Endothelial cell (in vitro differentiated cells): ENCODE results near the gene ST6GAL1. TPM values are rescaled to one million over a fixed set of nuclear protein-coding genes. Genes with fewer than 3 reads are reported as not detected.

Experiments
- DNase-seq: peaks from one replicate; pipeline ENCODE4 v3.0.0; 2021; ENCODE audit warnings: low spot score
- H3K27ac Mint-ChIP-seq: one replicate; pipeline ENCODE4 v1.8.0; 2021; ENCODE audit warnings: mixed read lengths, inconsistent platforms; ENCODE audit not compliant: unreplicated experiment
- H3K27me3 Mint-ChIP-seq: one replicate; pipeline ENCODE4 v1.8.0; 2021; ENCODE audit warnings: mild to moderate bottlenecking, moderate library complexity, mixed read lengths, inconsistent platforms; ENCODE audit not compliant: unreplicated experiment
- H3K36me3 Mint-ChIP-seq: one replicate; pipeline ENCODE4 v1.8.0; 2021; ENCODE audit warnings: mild to moderate bottlenecking, low read depth, mixed read lengths, inconsistent platforms; ENCODE audit not compliant: unreplicated experiment
- H3K4me1 Mint-ChIP-seq: one replicate; pipeline ENCODE4 v1.8.0; 2021; ENCODE audit warnings: mild to moderate bottlenecking, mixed read lengths, inconsistent platforms; ENCODE audit not compliant: unreplicated experiment
- H3K4me3 Mint-ChIP-seq: one replicate; pipeline ENCODE4 v1.8.0; 2021; ENCODE audit warnings: mild to moderate bottlenecking, mixed read lengths, inconsistent platforms; ENCODE audit not compliant: unreplicated experiment
- H3K9me3 Mint-ChIP-seq: one replicate; pipeline ENCODE4 v1.8.0; 2021; ENCODE audit warnings: mixed read lengths, inconsistent platforms; ENCODE audit not compliant: unreplicated experiment
- total RNA-seq: library from RNA; stranded (reverse); fragmentation: NEBNext Ultra II Directional; extraction: Animal tissue kit (Norgen Biotek cat#: 25700); gene quantifications from one replicate; pipeline ENCODE4 v1.2.1, GENCODE V29; 2021; ENCODE audit not compliant: unreplicated experiment
- TF ChIP-seq, protein P1 (sequence below): fragments of 200-600 bp; sonication (generic); IDR thresholded peaks from one replicate; pipeline ENCODE4 v1.5.0; 2021; ENCODE audit warnings: antibody characterized with exemption; ENCODE audit not compliant: unreplicated experiment

ST6GAL1 gene
- total RNA-seq, 1 donor from 2014 or later = 82.4 TPM

DNA sequence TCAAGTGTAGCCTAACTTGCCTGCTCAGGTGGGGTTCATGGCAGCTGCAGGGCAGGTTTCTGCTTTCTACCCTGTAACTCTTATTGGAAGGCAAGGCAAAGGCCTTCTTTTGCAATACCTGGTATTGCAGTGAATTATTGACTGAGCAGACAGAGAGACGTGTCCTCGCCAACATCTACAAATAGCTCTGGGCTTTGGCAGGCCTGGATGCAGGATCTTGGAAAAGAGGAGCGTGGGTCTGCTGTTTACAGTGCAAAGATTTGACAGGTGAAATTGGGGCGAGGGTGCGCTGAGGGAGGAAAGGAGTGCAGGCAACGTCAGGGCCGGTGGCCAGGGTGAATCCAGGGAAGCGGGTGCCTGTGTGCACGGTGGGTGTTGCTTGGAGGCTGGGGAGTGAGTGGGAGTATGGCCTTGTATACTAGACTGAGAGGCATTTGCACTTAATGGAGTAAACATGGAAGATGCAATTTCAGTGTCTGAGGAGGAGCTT, 44.5 kb downstream of the ST6GAL1 start:
- H3K36me3 Mint-ChIP-seq = peaks cover 41% of the 10 kb centered on the region

DNA sequence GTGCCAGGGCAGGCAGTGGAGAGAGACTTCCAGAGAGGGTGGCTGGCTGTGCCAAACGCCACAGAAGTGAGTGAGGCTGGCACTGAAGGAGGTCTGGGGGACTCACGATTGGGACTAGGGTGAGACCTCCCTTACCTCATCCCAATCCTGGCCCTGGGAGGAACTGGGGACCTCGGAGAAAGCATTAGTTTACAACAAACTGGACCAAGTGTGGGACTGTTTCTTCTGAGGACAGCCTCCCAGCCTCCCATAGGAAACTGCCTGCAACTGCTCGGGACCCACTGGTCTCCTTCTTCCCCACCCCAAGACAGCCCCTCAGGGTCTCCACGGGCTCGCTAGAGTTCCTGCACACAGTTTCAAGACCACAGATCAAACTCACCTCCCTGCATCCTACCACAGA, 45.4 kb downstream of the ST6GAL1 start:
- Mint-ChIP-seq H3K27me3 (peaks cover 3% of the 10 kb centered on the region), H3K27ac (no peak overlapping the region), H3K9me3 (no peaks in the 10 kb centered on the region), H3K4me3 (no peak overlapping the region), H3K36me3 (peaks cover 42% of the 10 kb centered on the region), H3K4me1 (peaks cover 15% of the 10 kb centered on the region)
- TF ChIP-seq, protein P1, sequence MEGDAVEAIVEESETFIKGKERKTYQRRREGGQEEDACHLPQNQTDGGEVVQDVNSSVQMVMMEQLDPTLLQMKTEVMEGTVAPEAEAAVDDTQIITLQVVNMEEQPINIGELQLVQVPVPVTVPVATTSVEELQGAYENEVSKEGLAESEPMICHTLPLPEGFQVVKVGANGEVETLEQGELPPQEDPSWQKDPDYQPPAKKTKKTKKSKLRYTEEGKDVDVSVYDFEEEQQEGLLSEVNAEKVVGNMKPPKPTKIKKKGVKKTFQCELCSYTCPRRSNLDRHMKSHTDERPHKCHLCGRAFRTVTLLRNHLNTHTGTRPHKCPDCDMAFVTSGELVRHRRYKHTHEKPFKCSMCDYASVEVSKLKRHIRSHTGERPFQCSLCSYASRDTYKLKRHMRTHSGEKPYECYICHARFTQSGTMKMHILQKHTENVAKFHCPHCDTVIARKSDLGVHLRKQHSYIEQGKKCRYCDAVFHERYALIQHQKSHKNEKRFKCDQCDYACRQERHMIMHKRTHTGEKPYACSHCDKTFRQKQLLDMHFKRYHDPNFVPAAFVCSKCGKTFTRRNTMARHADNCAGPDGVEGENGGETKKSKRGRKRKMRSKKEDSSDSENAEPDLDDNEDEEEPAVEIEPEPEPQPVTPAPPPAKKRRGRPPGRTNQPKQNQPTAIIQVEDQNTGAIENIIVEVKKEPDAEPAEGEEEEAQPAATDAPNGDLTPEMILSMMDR = no peak
- DNase-seq = no peak

More for the DNA sequence above, 44.5 kb downstream of the ST6GAL1 start:
- no peak for DNase-seq
- H3K4me3 Mint-ChIP-seq = no peak overlapping the region
- no peak overlapping the region for H3K27ac Mint-ChIP-seq
- TF ChIP-seq, protein P1 = no peak
- no peaks in the 10 kb centered on the region for H3K9me3 Mint-ChIP-seq
- peaks cover 3% of the 10 kb centered on the region for H3K27me3 Mint-ChIP-seq
- peaks cover 15% of the 10 kb centered on the region for H3K4me1 Mint-ChIP-seq

DNA sequence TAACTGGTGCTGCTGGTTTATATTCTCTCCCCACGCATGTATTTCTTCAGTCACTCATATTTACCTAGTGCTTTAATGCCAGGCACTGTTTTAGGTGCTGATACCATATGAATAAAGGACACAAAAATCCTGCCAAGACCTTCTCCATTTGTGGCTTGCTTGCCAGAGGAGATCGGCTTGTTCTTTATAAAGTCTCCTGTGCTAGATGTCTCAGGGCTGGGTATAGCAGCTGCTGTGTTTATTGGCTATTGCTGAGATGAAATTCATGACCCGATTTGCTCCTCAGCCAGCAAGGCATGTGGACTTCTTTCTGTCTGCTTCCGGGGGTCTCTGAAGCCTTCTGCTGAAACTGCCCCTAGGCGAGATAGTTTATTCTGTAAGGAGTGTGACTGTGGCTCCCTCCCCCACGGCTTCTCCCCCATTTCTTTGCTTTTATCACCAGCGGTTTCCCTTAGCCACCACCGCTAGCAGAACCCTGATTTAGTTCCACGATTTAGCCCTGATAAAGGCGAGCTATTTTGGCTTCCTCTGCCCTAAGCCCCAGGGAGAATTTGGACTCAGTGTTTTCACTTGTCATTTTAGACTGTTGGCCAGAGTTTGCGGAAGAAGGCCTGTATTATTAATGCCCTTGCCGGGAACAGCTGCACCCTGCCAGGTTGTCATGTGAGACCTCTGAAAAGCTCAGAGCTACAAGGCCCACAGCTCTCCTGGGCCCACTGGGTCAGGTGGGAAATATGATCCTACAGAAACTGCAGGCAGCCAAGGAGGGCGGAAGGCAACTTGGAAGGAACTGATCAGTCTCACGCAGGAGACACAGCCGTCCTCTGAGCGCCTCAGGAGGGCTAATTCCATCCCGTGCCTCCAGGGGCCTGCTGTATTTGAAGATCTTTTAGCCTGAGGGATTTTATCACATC, 46.8 kb downstream of the ST6GAL1 start:
- Mint-ChIP-seq H3K4me1 (peaks cover 9% of the 10 kb centered on the region), H3K27me3 (peaks cover 3% of the 10 kb centered on the region), H3K36me3 (peaks cover 54% of the 10 kb centered on the region), H3K4me3 (no peak overlapping the region), H3K27ac (peak overlapping the region; percentile 74), H3K9me3 (no peaks in the 10 kb centered on the region)
- TF ChIP-seq, protein P1 = no peak
- DNase-seq = no peak

DNA sequence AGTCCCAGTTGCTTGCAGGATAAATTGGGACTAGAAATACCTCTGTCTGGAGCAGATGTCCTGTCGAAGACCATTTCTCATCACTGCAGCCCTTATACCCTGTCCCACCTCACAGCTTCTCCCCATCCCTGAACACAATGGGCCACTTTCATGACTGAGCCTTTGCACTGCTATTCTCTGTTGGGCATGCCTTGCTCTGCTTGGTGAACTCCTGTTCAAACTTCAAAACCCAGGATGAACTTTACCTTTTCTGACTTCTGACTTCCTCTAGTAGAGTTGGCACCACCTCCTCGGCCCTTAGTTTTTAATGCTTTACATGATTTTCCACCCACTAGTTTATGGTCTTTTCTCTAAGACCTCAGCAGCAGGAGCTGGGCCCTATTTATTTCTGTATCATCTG, 48.4 kb downstream of the ST6GAL1 start:
- no peak overlapping the region for H3K27ac Mint-ChIP-seq
- no peaks in the 10 kb centered on the region for H3K9me3 Mint-ChIP-seq
- no peak overlapping the region for H3K4me3 Mint-ChIP-seq
- peaks cover 55% of the 10 kb centered on the region for H3K36me3 Mint-ChIP-seq
- DNase-seq = no peak
- H3K27me3 Mint-ChIP-seq = peaks cover 3% of the 10 kb centered on the region
- TF ChIP-seq, protein P1 = no peak
- H3K4me1 Mint-ChIP-seq = peaks cover 10% of the 10 kb centered on the region

DNA sequence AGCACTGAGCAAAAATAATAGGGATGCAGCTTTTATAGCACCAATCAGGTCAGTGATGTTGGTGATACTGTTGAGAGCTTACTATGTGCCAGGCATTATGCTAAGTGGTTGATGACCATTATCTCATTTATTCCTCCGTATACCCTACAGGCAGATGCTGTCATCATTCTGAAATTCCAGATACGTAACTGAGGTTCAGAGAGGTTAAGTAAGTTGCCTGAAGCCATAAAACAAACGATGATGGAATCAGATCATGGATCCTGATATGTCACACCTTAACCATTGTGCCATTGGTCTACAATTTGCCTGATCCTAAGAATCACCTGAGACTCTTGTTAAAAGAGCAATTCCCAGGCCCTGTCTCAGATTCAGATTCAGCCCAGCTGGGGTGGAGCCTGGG, 49.5 kb downstream of the ST6GAL1 start:
- Mint-ChIP-seq H3K4me1 (peaks cover 14% of the 10 kb centered on the region), H3K4me3 (no peak overlapping the region), H3K36me3 (peaks cover 52% of the 10 kb centered on the region), H3K27me3 (peaks cover 6% of the 10 kb centered on the region), H3K9me3 (no peaks in the 10 kb centered on the region), H3K27ac (no peak overlapping the region)
- DNase-seq = no peak
- TF ChIP-seq, protein P1 = no peak
